Caco-2 (cell line): ENCODE data around the gene SLC7A1. TPM values are rescaled to one million over a fixed set of nuclear protein-coding genes. Genes with fewer than 3 reads are reported as not detected.

Experiments used
- BruUV-seq: library from RNA; stranded (reverse); fragments of 400-500 nt; replicated peaks from 2 replicates; lab custom pipeline; 2021; lab: Mats Ljungman, UMichigan
- CTCF ChIA-PET: fragments of 300-600 bp; sonication (Branson Sonifier 250); formaldehyde crosslinking; loops from one replicate; lab custom pipeline; 2022; ENCODE audit warnings: antibody characterized with exemption; lab: Charles Lee
- POLR2A ChIA-PET: fragments of 300-600 bp; sonication (Branson Sonifier 250); formaldehyde crosslinking; loops from one replicate; lab custom pipeline; 2022; ENCODE audit warnings: antibody characterized with exemption; lab: Charles Lee
- DNase-seq, 2 experiments: peaks; one replicate each; pipeline versions ENCODE4 v3.0.0 to v3.0.0-alpha.2; 2020 to 2022
- H3K27me3 ChIP-seq: replicated peaks from 2 replicates; pipeline ENCODE4 v1.6.0; 2011; ENCODE audit warnings: low read length; ENCODE audit not compliant: control insufficient read depth, insufficient read depth
- H3K36me3 ChIP-seq: 2 replicates; pipeline ENCODE4 v1.5.1; 2011; ENCODE audit warnings: low read length; ENCODE audit not compliant: control insufficient read depth, insufficient read depth
- H3K4me1 ChIP-seq: fragments of 250-450 bp; sonication (Bioruptor Pico); 2 replicates; pipeline ENCODE4 v1.5.1; 2020; ENCODE audit warnings: mild to moderate bottlenecking
- H3K4me3 ChIP-seq: 2 replicates; pipeline ENCODE4 v1.5.1; 2011; ENCODE audit warnings: low read depth, mild to moderate bottlenecking, control low read depth, low read length
- H3K9me3 ChIP-seq: fragments of 250-450 bp; sonication (Bioruptor Pico); 2 replicates; pipeline ENCODE4 v1.5.1; 2020; ENCODE audit warnings: mild to moderate bottlenecking, moderate library complexity
- H3K27ac Mint-ChIP-seq: one replicate; pipeline ENCODE4 v1.8.0; 2022; ENCODE audit warnings: mixed read lengths; ENCODE audit not compliant: unreplicated experiment
- H3K27me3 Mint-ChIP-seq: one replicate; pipeline ENCODE4 v1.8.0; 2022; ENCODE audit warnings: mixed read lengths; ENCODE audit not compliant: insufficient read depth, unreplicated experiment
- H3K36me3 Mint-ChIP-seq: one replicate; pipeline ENCODE4 v1.8.0; 2022; ENCODE audit warnings: mild to moderate bottlenecking, mixed read lengths; ENCODE audit not compliant: insufficient read depth, unreplicated experiment
- H3K4me1 Mint-ChIP-seq: one replicate; pipeline ENCODE4 v1.8.0; 2022; ENCODE audit warnings: low read depth, mixed read lengths; ENCODE audit not compliant: unreplicated experiment
- H3K4me3 Mint-ChIP-seq: one replicate; pipeline ENCODE4 v1.8.0; 2022; ENCODE audit warnings: mild to moderate bottlenecking, moderate library complexity, mixed read lengths; ENCODE audit not compliant: unreplicated experiment
- H3K9me3 Mint-ChIP-seq: one replicate; pipeline ENCODE4 v1.8.0; 2022; ENCODE audit warnings: mixed read lengths; ENCODE audit not compliant: unreplicated experiment
- intact Hi-C: fragments of 100-400 bp; cut with micrococcal nuclease; formaldehyde crosslinking; loops from one replicate; pipeline ENCODE4 v1.10.0; 2022; ENCODE audit not compliant: unreplicated experiment
- total RNA-seq: library from RNA; stranded (reverse); gene quantifications from 2 replicates; pipeline ENCODE4 v1.2.3, GENCODE V29; 2022
- TF ChIP-seq, protein P1 (sequence below), 2 experiments: fragments of 200-600 bp in 1 of 2; IDR thresholded peaks; 1 replicate in 1 of 2; 2 replicates in 1 of 2; pipeline versions ENCODE4 v1.5.1 to v1.8.0; 2011 to 2022; ENCODE audit warnings: antibody characterized with exemption in 1 of 2, control low read depth in 1 of 2, inconsistent platforms in 1 of 2, low read depth in 1 of 2, low read length in 1 of 2, mild to moderate bottlenecking in 1 of 2, moderate library complexity in 1 of 2; ENCODE audit not compliant: insufficient read depth in 1 of 2, severe bottlenecking in 1 of 2, unreplicated experiment in 1 of 2

Gene SLC7A1
- total RNA-seq, 1 experiment from 2014 or later = 180 TPM

DNA sequence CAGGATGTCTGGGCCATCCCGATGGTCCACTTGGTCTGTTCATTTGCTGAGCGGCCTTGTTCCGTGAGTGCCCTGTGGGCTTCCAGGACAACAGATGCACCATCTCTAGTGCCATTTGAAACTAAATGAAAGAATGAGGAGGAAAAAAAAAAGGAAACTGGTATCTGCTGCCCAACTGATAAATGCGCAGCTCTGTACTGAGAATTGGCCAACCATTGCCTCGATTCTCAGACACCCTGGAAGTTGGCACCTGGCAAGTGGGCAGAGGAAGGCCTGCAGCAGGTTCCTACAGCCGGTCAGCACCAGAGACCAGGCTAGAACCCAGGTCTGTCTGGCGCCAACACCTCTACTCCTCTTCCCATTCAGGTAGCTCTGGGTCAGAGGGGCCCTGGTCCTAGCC is 18.9 kb downstream of the SLC7A1 start:
- Histone ChIP-seq H3K4me3 (no peak overlapping the region), H3K9me3 (no peaks in the 10 kb centered on the region), H3K4me1 (no peaks in the 10 kb centered on the region; the same call in 1 of the 2 replicates), H3K36me3 (no peaks in the 10 kb centered on the region), H3K27me3 (no peaks in the 10 kb centered on the region)
- Mint-ChIP-seq H3K4me3 (no peak overlapping the region), H3K4me1 (peaks cover 11% of the 10 kb centered on the region), H3K9me3 (no peaks in the 10 kb centered on the region), H3K36me3 (peaks cover 71% of the 10 kb centered on the region), H3K27ac (no peak overlapping the region), H3K27me3 (no peaks in the 10 kb centered on the region)
- DNase-seq = no peak
- intact Hi-C loops = no loop called here
- ChIA-PET POLR2A (no interaction called here), CTCF (no interaction called here)
- BruUV-seq = no TSS peak
- TF ChIP-seq, protein P1, sequence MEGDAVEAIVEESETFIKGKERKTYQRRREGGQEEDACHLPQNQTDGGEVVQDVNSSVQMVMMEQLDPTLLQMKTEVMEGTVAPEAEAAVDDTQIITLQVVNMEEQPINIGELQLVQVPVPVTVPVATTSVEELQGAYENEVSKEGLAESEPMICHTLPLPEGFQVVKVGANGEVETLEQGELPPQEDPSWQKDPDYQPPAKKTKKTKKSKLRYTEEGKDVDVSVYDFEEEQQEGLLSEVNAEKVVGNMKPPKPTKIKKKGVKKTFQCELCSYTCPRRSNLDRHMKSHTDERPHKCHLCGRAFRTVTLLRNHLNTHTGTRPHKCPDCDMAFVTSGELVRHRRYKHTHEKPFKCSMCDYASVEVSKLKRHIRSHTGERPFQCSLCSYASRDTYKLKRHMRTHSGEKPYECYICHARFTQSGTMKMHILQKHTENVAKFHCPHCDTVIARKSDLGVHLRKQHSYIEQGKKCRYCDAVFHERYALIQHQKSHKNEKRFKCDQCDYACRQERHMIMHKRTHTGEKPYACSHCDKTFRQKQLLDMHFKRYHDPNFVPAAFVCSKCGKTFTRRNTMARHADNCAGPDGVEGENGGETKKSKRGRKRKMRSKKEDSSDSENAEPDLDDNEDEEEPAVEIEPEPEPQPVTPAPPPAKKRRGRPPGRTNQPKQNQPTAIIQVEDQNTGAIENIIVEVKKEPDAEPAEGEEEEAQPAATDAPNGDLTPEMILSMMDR (IDR thresholded peaks at IDR 0.05; ENCODE audit: insufficient read depth in 1 of 2, low read depth in 1 of 2, low read length in 1 of 2, severe bottlenecking in 1 of 2, unreplicated experiment in 1 of 2) = no peak

DNA sequence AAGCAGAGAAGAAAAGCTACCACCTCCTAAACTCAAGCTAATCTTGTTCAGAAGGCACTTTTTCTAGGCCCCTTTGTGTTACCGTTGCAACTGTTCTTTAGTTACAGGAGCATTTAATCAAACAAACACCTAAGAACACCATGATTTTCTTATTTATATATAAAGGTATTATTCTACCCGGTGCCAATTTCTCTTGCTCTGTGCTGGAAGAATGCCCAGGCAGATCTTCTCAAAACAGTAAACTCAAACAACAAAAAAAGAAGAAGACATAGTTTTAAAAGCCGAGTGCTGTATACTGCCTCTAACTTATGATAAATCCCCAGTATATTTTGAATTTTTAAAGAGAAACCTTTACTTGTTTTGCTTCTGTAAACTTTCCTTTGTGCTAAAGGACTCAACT is 20.4 kb downstream of the SLC7A1 start:
- Mint-ChIP-seq H3K36me3 (peaks cover 66% of the 10 kb centered on the region), H3K4me3 (no peak overlapping the region), H3K4me1 (peaks cover 13% of the 10 kb centered on the region), H3K27ac (no peak overlapping the region), H3K9me3 (no peaks in the 10 kb centered on the region), H3K27me3 (no peaks in the 10 kb centered on the region)
- TF ChIP-seq, protein P1 (IDR thresholded peaks at IDR 0.05; ENCODE audit: insufficient read depth in 1 of 2, low read depth in 1 of 2, low read length in 1 of 2, severe bottlenecking in 1 of 2, unreplicated experiment in 1 of 2) = no peak
- no peaks in the 10 kb centered on the region; the same call in 1 of the 2 replicates for H3K4me1 ChIP-seq
- no peak overlapping the region for H3K4me3 ChIP-seq
- BruUV-seq = no TSS peak
- ChIA-PET POLR2A (no interaction called here), CTCF (no interaction called here)
- intact Hi-C loops = no loop called here
- no peaks in the 10 kb centered on the region for H3K9me3 ChIP-seq
- DNase-seq = no peak
- no peaks in the 10 kb centered on the region for H3K27me3 ChIP-seq
- no peaks in the 10 kb centered on the region for H3K36me3 ChIP-seq

DNA sequence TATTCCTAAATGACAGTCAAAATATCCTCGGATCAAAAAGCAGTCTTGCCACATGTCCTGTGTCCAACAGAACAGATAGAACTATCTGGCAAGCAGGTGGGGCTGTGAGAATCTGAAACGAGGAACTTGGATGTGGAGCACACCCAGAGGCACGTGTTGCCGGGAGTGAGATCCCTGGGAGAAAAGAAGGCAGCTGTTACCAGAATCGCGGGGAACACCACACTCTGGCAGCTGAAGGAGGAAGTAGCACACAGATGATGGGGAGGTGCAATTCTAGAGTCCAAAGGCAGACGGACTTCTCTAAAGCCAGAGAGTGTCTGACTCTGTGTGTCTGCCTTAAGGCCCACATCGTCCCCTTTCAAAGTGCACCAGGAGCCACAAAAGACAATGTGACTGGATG is 22.3 kb downstream of the SLC7A1 start:
- intact Hi-C loops = no loop called here

More for the DNA sequence above, 22.3 kb downstream of the SLC7A1 start:
- Histone ChIP-seq H3K36me3 (no peaks in the 10 kb centered on the region), H3K9me3 (no peaks in the 10 kb centered on the region), H3K4me3 (no peak overlapping the region), H3K27me3 (no peaks in the 10 kb centered on the region), H3K4me1 (no peaks in the 10 kb centered on the region; the same call in 1 of the 2 replicates)
- no TSS peak for BruUV-seq
- ChIA-PET POLR2A (no interaction called here), CTCF (no interaction called here)
- Mint-ChIP-seq H3K27ac (no peak overlapping the region), H3K27me3 (no peaks in the 10 kb centered on the region), H3K4me3 (no peak overlapping the region), H3K4me1 (peaks cover 13% of the 10 kb centered on the region), H3K36me3 (peaks cover 54% of the 10 kb centered on the region), H3K9me3 (no peaks in the 10 kb centered on the region)
- TF ChIP-seq, protein P1 (IDR thresholded peaks at IDR 0.05; ENCODE audit: insufficient read depth in 1 of 2, low read depth in 1 of 2, low read length in 1 of 2, severe bottlenecking in 1 of 2, unreplicated experiment in 1 of 2) = no peak
- DNase-seq = no peak
